Activated CD4-positive, alpha-beta T cell treated with anti-CD3 and anti-CD28 coated beads, Interleukin-2, amount 50 U/mL, for 48 hours (primary cell): ENCODE data around the gene NOL4L.

Experiments used
- DNase-seq, 2 experiments: peaks; one replicate each; pipeline ENCODE4 v3.0.0-alpha.2; 2020

The NOL4L gene

DNA sequence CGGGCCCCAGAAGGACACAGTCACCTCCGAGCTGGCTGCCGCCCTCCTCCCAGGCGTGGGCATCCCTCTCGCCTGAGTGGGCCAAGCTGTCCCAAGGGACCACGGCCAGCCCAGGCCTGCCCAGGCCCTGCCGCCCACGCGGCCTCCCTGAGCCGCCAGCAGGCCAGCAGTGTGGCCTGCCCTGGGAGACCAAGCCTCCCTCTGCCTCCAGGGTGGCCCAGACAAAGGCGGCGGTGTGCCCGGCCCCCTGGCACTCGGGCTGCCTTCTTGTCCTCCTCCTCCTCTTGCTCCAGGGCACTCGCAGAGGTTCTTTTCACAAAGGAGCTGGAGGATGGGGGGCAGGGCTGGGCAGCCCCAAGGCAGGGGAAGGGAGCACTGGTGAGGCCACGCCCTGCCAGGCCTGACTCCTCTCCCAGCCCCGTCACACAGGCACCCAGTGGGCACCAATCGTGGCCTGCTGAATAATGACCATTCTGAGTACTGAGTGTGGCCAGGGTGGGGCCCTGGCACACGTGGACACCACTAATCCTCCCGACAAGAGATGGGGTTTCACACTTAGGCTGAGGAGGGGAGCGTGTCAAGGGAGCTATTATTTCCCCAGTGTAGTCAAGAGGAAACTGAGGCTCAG, 25.3 kb downstream of the NOL4L start:
- no peak for DNase-seq

DNA sequence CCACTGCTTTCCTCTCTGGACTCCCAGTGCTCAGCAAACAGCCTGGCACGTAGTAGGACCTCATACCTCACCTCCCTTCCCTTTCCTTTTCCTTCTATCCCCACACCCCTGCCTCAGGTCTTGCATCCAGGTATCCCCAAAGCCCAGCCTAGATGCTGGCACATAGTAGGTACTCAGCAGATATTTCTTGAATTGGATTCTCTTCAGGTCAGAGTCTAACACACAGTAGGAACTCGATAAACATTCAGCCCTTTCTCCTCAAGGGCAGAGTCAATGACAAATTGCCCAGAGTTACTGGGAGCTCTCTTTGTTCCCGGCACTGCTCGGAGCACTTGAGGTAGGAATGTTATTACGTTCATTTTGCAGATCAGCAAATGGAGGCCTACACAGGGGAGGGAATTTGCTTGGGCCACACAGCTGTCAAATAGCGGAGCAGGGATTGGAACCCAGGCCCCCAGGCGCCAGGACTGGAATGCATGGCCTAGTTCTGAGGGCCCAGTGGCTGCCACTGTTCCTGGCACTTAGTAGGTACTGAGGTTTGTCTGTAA, 25.9 kb downstream of the NOL4L start:
- DNase-seq: no peak

DNA sequence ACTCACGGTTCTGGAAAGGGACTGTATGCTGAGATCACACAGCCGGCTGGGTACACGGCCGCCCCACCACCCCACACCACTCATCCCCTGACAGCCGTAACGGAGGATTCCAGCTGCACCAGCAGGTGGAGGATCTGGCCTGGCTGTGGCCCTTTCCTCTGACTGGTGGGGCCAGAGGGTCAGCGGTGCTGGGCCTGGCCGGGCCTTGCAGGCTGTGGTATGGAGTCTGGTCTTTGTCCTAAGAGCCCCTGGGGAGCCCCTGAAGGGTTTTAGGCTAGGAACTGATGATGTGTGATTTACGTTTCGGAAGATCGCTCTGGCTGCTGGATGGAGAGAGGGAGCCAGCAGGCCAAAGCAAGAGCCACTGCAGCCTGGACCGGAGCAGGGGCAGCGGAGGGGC, 26.6 kb downstream of the NOL4L start:
- no peak for DNase-seq

DNA sequence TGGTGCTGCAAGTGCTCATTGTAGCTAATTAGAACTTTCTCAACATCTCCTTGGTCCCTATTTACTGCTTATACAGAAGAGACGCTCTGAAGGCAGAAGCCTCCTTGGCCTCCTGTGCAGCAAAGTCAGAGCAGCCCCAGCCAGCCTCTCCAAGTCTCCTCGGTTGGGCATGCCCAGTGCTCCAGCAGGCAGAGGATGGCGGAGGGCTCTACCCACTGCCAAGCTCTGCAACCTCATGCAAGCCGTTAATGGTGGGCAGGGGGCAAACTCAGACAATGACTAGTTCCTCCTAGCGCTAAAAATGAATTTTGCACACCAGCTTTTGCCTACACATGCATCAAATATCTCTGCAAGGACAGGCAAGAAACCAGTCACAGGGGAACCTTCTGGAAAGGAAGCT, 27.8 kb downstream of the NOL4L start:
- no peak for DNase-seq

DNA sequence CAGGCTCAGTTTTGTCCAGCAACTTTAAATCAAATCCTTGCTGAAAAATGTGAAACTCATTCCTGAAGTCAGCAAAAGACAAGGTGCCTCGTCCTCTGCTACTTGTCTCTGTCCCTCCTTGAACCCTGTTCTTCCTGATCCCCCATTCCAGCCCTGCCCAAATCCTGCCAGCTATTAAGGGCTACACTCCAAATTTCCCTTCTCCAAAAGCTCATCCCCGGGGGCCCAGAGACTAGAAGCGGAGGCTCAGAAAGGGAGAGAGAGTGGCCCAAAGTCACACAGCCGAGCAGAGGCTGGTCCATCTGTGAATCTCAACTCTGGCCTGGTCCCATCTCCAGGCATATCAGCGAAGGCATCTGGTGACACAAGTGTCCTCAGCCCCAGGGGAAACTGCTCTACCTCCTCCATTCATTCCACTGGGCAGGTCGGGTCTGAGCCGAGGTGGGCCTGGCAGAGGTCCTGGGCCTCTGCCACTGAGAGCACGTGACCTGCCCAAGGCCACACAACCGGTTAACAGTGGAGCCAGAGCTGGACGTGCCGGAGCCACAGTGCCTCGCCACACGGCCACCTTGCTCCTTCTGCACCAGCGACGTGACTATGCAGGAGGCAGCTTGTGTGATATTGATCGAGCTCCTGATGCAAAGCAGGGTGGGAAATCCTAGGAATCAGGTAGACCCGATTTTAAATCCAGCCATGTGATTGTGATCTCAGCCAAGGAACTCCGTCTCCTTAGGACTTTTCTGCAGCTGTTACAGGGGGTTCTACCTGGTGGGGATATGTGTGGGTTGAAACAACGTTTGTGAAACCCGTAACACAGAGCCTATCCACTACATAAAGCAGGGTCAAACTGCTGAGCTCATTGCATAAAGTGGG, 28.6 kb downstream of the NOL4L start:
- DNase-seq: no peak

DNA sequence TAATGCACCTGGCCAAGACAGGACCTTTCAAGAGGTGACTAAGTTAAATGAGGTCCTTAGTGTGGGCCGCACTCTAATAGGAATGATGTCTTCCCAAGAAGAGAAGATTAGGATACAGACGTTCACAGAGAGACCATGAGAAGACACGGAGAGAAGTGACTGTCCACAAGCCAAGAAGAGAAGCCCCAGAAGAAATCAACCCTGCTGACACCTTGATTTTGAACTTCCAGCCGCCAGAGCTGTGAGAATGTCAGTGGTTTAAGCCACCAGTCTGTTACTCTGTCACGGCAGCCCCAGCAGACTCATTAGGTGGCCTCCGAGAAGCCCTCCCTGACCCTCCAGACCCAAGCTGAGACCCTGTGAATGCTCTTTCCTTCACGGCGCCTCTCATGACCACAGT, 29.5 kb downstream of the NOL4L start:
- DNase-seq: no peak

DNA sequence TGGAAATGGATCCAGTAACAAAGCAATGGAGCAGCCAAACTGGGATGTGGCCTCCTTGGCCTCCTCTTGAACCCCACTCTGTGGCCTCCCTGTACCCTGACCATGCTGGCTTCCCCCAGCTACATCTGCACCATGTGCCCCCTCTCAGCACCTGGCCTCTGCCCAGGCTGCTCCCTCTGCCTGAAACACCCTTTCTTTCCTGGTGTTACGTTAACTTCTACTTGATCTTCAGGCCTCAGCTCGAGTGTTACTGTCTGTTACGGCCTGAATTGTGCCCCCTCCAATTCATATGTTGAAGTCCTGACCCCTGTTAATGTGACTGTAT, 30.2 kb downstream of the NOL4L start:
- no peak for DNase-seq

DNA sequence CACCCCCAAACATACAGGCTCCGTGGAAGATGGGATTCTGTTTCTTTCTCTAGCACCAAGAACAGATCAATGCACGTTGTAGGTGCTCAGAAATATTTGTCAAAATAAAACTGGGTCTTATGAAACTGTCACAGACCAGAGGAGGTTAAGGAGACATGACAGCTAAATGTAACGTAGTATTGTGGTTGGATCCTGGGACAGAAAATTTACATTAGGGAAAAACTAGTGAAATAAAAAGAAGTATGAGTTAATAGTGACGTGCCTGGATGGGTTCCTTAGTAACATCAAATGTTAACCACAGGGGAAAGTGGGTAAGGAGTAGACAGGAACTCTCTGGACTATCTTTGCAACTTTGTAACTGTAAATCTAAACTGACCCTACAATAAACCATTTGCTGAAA, 31.5 kb downstream of the NOL4L start:
- DNase-seq: no peak

DNA sequence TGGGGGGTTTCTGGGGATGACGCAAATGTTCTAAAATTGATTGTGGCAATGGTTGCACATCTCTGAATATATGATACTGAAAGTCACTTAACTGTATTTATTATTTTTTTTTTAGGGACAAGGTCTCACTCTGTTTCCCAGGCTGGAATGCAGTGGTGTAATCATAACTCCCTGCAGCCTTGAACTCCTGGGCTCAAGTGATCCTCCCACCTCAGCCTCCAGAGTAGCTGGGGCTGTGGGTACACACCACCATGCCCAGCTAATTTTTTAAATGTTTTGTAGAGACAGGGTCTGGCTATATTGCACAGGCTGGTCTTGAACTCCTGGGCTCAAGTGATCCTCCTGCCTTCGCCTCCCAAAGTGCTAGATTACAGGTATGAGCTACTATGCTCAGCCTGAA, 33.4 kb downstream of the NOL4L start:
- no peak for DNase-seq

DNA sequence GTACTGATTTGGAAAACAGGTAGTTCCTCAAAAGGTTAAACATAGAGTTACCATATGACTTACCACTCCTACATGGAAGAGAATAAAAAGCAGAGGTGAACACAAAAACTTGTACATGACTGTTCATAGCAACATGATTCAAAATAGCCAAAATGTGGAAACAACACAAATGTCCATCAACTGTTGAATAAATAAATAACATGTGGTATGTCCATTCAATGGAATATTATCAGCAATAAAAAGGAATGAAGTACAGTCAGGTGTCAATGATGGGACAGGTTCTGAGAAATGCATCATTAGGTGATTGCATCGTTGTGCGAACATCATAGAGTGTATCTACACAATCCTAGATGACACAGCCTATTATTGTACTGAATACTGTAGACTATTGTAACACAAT, 35.3 kb downstream of the NOL4L start:
- no peak for DNase-seq

DNA sequence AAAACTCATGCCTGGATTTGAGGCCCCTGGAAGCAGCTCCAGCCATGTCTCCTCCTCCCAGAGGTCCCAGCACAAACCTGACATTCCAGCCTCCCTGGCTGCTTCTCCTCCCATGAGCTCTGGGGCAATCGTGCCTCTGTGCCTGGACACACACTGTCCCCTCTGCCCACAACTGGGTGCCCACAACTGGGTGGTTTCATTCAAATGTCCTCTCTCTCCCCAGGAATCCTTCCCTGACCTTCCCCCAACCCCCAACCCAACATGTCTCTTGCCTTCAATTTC, 37.4 kb downstream of the NOL4L start:
- DNase-seq: no peak

DNA sequence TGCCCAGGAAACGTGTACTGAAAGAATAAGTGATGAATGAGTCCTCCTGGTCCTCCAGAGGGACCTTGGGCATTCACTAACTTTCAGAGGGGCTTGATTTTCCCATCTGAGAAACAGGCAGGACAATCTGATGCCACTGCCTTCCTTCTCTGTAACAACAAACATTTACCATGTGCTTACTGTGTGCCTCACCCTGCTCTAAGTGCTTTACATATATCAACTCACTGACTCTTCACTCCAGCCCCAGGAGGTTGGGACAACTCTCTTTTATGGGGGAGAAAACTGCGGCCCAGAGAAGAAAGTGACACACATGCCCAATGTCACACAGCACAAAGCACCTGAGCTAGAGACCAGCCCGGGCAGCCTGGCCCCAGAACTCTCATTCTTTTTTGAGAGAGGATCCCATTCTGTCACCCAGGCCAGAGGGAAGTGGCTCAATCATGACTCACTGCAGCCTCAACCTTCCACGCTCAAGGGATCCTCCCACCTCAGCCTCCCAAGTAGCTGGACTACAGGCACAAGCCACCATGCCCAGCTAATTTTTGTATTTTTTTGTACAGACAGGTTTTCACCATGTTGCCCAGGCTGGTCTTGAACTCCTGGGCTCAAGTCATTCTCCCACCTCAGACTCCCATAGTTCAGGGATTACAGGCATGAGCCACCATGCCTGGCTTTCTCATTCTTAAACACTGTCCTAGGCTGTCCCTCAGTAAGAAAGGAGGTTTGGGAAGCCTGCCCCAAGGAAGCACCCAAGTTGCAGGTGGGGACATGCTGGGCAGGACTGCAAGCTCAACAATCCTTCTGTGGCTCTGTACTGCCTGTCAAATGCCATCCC, 38.0 kb downstream of the NOL4L start:
- DNase-seq: no peak

DNA sequence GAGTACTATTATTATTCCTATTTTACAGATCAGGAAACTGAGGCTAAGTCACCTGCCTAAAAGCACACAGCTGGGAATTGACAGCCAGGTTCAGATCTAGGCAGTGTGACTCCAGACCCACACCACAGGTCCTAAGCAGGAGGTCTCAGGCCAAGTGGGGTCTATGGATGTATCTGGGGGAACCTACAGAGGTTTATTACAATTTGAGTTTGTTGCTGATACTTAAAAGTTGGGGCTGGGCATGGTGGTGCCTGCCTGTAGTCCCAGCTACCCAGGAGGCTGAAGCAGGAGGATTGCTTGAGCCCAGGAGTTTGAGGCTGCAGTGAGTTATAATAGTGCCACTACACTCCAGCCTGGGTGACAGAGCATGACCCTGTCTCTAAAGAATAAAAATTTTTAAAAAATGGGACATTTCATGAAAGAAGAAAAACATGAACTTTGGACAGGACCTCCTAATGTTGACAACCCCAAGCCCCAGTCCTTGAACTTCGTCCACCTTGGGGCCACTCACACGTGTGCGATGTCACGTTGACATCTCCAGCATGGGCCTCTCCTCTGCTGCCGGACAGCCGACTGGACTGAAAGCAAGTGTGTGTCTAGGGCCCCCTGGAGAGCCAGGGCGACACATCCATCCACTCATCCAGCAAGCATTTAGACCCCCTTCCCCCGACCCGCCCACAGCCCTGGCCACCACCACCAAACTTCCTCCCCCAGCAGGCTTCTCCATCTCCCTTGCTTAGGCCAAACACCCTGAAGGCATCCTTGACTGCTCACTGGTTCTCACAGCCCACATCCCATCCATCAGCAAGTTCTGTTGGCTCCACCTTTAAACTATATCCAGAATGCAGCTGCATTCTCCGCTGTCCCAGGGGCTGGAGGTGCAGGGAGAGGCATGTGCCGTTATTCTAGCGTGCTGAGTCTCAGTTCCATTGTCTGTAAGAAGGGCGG, 40.0 kb downstream of the NOL4L start:
- no peak for DNase-seq

DNA sequence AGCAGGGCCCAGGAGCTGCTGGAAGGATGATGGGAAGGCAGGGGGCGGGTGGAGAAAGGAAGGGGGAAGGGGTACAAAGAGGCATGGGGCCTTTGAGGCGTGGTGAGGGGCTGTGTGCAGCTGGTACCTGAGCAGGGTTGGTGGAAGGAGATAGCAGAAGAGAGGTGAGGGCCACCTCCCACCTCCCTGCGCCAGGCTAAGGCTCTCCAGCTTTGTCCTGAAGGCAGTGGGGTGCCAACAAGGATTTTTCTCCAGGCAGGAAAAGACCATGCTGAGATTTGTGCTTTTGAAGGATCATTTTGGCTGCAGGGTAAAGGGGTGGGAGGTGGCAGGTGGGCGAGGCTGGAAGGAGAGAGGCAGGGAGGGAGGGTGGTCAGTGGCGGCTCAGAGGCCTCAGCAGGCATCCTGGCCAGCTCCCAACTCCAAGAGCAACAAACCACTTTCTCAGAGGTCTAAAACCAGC, 40.8 kb downstream of the NOL4L start:
- no peak for DNase-seq

DNA sequence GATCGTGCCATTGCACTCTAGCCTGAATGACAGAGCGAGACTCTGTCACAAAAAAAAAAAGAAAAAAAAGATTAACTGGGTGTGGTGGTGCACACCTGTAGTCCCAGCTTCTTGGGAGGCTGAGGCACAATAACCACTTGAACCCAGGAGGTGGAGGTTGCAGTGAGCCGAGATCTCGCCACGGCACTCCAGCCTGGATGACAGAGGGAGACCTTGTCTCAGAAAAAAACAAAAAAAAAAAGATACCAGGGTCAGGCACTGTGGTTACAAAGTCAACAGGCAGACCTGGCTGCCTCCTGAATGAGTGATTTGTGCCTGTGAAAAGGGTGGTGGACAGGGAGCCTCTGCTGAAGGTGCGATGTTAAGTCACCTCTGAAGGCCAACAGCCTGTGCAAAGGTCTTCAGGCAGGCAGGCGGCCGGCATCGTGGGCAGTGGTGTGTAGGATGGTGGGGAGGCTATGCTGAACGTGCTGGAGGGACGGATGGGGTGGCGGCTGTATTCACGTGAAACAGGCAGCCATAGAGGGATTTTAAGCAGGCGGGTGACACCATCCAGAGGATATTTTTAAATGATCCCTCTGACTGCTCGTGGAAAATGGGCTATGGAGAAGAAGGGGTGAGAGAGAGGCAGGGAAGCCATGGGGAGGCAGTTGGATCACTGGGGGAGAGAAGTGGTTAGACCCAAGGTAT, 41.4 kb downstream of the NOL4L start:
- no peak for DNase-seq

DNA sequence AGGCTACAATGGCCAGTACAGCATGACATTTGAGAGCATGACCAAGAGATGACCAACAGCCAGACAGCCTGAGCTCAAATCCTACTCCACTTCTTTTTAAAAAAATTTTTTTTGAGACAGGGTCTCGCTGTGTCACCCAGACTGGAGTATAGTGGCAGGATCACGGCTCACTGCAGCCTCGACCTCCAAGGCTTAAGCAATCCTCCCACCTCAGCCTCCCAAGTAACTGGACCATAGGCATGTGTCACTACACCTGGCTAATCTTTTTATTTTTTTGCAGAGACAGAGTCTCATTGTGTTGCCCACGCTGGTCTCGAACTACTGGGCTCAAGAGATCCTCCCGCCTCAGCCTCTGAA, 42.9 kb downstream of the NOL4L start:
- DNase-seq: no peak

DNA sequence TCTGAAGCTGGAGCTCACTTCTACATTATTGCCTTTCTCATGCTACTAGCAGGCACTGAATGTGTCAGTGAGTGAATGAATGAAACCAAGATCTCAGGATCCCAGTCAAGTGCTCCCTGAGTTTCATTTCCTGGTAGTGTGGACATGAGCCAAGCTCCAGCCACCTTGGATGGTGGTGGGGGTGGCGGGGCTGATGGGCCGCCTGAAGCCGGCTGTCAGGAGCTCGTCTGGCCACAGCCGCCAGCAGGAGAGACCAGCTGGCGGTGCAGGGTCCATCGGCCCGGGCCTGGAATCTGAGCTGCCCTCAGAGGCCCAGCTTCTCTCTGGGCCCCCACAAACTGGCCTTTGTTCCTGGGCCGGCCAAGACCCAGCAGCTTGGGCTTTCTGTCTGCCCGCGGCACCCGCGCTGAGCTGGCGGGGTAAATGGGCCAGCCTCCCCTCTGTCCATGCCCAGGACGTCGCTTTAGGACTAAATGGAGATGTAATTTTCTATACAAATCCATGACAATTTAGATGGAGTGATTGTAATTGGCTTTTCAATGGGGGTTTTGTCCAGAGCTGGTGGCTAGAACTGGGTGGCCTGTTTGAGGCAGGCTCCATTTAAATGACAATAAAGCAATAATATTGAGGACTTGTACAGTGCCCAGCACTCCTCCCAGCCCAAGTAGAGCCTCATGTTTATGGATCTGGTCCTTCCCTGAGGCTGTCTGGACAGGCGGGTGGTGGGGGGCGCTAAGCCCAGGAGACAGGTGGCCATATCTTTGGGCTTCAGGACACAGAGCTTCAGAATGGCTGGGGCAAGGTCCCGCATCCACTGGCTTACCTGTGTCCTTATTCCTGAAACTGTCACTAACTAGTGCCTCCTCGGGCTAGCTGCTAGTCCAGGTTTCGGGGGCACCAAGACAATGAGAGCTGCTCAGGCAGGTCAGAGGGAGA, 43.5 kb downstream of the NOL4L start:
- DNase-seq: no peak

DNA sequence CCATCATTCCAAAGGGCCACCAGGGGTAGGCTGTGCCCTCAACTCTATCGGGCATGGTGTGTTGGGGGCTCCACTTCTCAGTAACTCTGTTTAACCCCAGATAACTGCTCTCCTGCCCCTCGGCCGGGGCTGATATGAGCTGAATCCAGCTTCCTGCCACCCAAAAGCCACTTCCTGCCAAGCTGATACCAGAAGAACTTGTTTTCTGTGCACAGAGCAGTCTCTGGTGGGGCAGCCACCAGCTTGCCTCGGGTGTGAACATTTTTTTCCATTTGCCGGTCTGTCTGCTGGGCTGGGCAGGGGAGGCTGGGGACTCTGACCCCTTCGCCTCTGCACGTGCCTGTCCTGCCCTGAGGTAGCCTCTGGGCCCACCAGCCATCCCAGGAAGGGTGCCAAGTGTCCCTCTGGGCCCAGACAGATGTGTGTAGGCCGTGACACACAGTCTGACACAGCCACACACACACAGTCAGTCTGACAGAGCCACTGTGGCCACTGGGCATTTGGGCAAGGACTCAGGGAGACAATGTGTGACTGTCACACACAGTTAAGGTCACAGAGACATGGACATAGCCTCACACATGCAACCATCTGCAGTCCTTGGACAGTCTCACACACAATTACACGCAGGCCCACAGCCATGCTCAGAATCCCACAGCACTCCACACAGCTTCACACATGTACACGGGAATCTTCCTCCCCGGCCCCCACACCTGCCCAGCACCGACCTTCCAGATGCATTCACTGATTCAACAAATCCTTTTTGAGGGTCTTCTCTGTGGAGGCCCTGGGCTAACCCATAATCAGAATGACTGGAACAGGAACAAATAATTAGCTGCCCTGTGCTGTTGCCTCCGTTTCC, 45.1 kb downstream of the NOL4L start:
- peak; percentile 68 to 76 for DNase-seq

DNA sequence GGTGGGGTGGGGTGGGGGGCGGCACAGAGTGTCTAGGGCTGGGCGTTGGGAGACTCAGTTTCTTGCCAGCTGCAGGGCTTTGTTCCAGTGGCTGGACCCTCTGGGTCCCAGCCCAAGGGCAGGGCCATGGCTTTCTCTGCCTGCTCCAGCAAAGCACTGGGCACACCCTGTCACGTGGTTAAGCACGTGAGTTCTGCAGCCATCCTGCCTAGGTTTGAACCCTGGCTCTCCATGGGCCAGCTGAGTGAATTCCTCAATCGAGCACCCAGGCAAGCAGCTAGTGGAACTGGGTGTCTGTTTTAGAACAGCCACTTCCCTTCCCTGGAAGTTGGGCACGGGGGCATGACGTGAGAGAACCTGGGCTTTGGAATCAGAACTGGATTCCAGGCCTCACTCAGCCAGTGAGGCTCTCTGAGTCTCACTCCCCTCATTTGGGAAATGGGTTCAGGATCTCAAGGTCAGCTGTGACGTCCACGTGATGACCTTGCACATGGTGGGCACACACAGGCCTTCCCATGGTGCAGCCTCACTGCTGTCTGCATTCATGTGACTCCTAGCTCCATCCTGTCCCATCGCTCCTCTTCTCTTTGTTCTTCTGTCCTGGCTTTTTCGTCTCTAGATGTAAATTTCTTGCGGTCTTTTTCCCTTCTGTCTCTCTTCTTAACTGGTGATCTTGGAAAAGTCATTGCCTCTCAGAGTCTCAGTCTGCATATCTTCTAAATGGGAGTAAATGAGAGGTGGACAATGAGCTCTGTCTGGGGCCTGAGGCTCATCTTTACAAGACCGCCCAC, 45.9 kb downstream of the NOL4L start:
- DNase-seq: peak; percentile 43 to 52
